Calu3 (cell line): Measurements from ENCODE around the gene RNF152. TPM values are rescaled to one million over a fixed set of nuclear protein-coding genes. Genes with fewer than 3 reads are reported as not detected.

Experiments used
- BruUV-seq: library from RNA; stranded (reverse); fragments of 400-500 nt; replicated peaks from 2 replicates; lab custom pipeline; 2021; lab: Mats Ljungman, UMichigan
- CTCF ChIA-PET: fragments of 300-600 bp; sonication (Branson Sonifier 250); formaldehyde crosslinking; loops from one replicate; lab custom pipeline; 2022; ENCODE audit warnings: antibody characterized with exemption; lab: Charles Lee
- DNase-seq: peaks from one replicate; pipeline ENCODE4 v3.0.0; 2022
- H3K27ac Mint-ChIP-seq: one replicate; pipeline ENCODE4 v1.8.0; 2022; ENCODE audit warnings: mixed read lengths; ENCODE audit not compliant: unreplicated experiment
- H3K27me3 Mint-ChIP-seq: one replicate; pipeline ENCODE4 v1.8.0; 2022; ENCODE audit warnings: mixed read lengths; ENCODE audit not compliant: unreplicated experiment
- H3K36me3 Mint-ChIP-seq: one replicate; pipeline ENCODE4 v1.8.0; 2022; ENCODE audit warnings: mild to moderate bottlenecking, moderate library complexity, mixed read lengths; ENCODE audit not compliant: insufficient read depth, unreplicated experiment
- H3K4me1 Mint-ChIP-seq: one replicate; pipeline ENCODE4 v1.8.0; 2022; ENCODE audit warnings: mild to moderate bottlenecking, low read depth, mixed read lengths; ENCODE audit not compliant: unreplicated experiment
- H3K4me3 Mint-ChIP-seq: one replicate; pipeline ENCODE4 v1.8.0; 2022; ENCODE audit warnings: mild to moderate bottlenecking, low read depth, moderate library complexity, mixed read lengths; ENCODE audit not compliant: unreplicated experiment
- H3K9me3 Mint-ChIP-seq: one replicate; pipeline ENCODE4 v1.8.0; 2022; ENCODE audit warnings: low read depth, mixed read lengths; ENCODE audit not compliant: unreplicated experiment
- intact Hi-C: fragments of 100-400 bp; cut with micrococcal nuclease; formaldehyde crosslinking; loops from one replicate; pipeline ENCODE4 v1.10.0; 2022; ENCODE audit not compliant: unreplicated experiment
- total RNA-seq: library from RNA; stranded (reverse); gene quantifications from 2 replicates; pipeline ENCODE4 v1.2.3, GENCODE V29; 2022
- TF ChIP-seq, protein P1 (sequence below): fragments of 200-600 bp; IDR thresholded peaks from one replicate; pipeline ENCODE4 v1.8.0; 2022; ENCODE audit warnings: antibody characterized with exemption; ENCODE audit not compliant: unreplicated experiment

The RNF152 gene
- total RNA-seq, 1 experiment from 2014 or later = 1.0 TPM

DNA sequence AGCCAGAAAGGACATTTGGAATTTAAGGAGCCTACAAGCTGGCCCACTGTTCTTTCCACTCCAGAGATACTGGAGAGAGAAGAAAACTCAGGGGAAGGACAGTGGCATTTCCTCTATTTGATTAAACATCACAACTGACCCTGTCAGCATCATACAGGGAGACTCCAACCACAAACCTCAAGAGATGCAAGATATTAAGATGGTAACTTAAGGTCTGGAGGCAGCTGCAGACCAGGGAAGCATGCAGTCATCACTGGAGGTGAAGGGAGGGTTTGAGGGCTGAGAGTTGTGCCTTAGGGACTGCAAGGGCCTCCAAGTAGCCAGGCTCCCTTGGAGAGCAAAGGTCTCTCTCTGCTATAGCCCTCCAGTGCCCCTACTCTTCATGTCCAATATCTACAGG, 67.4 kb downstream of the RNF152 start:
- no peak for DNase-seq
- Mint-ChIP-seq H3K36me3 (no peaks in the 10 kb centered on the region), H3K4me3 (no peak overlapping the region), H3K27me3 (peaks cover 58% of the 10 kb centered on the region), H3K4me1 (no peaks in the 10 kb centered on the region), H3K9me3 (no peaks in the 10 kb centered on the region), H3K27ac (no peak overlapping the region)
- BruUV-seq = no TSS peak
- intact Hi-C loops = no loop called here
- TF ChIP-seq, protein P1, sequence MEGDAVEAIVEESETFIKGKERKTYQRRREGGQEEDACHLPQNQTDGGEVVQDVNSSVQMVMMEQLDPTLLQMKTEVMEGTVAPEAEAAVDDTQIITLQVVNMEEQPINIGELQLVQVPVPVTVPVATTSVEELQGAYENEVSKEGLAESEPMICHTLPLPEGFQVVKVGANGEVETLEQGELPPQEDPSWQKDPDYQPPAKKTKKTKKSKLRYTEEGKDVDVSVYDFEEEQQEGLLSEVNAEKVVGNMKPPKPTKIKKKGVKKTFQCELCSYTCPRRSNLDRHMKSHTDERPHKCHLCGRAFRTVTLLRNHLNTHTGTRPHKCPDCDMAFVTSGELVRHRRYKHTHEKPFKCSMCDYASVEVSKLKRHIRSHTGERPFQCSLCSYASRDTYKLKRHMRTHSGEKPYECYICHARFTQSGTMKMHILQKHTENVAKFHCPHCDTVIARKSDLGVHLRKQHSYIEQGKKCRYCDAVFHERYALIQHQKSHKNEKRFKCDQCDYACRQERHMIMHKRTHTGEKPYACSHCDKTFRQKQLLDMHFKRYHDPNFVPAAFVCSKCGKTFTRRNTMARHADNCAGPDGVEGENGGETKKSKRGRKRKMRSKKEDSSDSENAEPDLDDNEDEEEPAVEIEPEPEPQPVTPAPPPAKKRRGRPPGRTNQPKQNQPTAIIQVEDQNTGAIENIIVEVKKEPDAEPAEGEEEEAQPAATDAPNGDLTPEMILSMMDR = no peak
- CTCF ChIA-PET = no interaction called here

DNA sequence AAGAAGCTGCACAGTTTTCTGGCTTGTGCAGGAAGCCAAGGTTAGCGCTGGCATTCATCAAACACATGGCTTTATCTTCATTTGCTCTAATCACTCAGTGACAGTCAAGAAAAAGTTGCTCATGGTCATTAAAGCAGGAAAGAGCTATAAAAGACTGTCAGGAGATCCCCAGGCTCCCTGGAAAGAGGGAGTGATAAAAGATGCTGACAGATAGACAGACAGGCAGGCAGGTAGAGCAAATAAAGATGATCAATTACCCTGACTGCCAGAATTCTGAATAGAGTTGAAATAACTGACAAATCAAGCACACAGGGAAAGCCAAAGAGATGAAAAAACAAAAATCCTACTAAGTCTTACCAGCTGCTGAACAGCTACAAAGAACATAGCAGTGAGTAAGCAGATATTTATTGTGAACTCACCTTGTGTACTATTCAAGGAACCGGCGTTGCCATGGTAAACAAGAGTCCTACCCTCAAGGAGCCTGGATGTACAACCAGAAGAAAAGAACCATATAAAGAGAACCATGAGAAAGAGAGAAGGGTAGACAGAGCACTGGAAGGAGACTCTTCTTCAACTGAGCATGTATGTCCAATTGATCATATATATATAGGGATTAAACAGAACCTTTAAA, 68.0 kb downstream of the RNF152 start:
- peaks cover 53% of the 10 kb centered on the region for H3K27me3 Mint-ChIP-seq
- no TSS peak for BruUV-seq
- H3K27ac Mint-ChIP-seq = no peak overlapping the region
- DNase-seq = no peak
- no peak overlapping the region for H3K4me3 Mint-ChIP-seq
- intact Hi-C loops = no loop called here
- no peaks in the 10 kb centered on the region for H3K4me1 Mint-ChIP-seq
- H3K36me3 Mint-ChIP-seq = no peaks in the 10 kb centered on the region
- CTCF ChIA-PET = no interaction called here
- no peaks in the 10 kb centered on the region for H3K9me3 Mint-ChIP-seq
- TF ChIP-seq, protein P1 = no peak

DNA sequence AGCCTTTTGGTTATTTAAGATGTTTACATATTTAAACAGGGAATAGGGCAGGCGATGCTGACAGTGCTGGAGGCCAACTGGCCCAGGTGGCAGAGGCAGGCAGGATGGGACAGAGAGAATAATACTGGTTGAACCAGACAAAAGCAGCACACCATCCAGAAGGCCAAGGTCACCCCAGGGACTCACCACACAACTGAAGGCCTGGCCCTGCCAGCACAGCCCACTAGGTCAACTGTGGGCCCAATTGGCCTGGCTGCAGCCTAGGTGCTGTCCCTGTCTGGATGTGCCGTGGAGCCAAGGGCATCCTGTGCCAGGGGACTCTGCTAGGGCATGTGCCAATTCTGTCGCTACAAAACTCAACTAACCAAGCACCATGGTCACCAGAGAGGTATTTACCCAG, 69.2 kb downstream of the RNF152 start:
- no peak for DNase-seq
- H3K9me3 Mint-ChIP-seq = peaks cover 4% of the 10 kb centered on the region
- H3K27ac Mint-ChIP-seq = no peak overlapping the region
- BruUV-seq = no TSS peak
- TF ChIP-seq, protein P1 = no peak
- CTCF ChIA-PET = no interaction called here
- no peaks in the 10 kb centered on the region for H3K36me3 Mint-ChIP-seq
- peaks cover 40% of the 10 kb centered on the region for H3K27me3 Mint-ChIP-seq
- H3K4me1 Mint-ChIP-seq = no peaks in the 10 kb centered on the region
- H3K4me3 Mint-ChIP-seq = no peak overlapping the region
- intact Hi-C loops = no loop called here

DNA sequence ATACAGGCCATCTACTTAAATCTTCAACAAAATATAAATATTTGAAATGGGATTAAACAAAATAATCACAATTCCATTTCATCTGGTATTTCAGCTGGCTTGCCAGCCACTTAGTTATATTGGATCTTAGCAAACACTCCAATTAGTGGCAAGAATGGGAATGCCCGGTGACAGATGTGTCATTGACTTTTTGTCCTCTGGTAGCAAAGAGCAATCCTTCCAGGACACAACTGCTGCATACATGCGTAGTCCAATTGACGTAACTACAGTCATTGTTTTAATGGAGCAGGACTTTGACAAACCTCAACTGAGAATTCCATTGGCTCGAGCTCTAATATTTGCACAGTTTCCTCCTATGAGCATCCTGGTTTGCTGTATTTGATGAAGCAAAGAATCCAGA, 69.9 kb downstream of the RNF152 start:
- BruUV-seq = no TSS peak
- Mint-ChIP-seq H3K36me3 (no peaks in the 10 kb centered on the region), H3K9me3 (peaks cover 4% of the 10 kb centered on the region), H3K4me3 (no peak overlapping the region), H3K27ac (no peak overlapping the region), H3K27me3 (peaks cover 33% of the 10 kb centered on the region), H3K4me1 (no peaks in the 10 kb centered on the region)
- CTCF ChIA-PET = no interaction called here
- TF ChIP-seq, protein P1 = no peak
- no peak for DNase-seq
- intact Hi-C loops = no loop called here
